Endothelial cell of umbilical vein (primary cell): ENCODE data around the gene VPS52. TPM values are rescaled to one million over a fixed set of nuclear protein-coding genes. Genes with fewer than 3 reads are reported as not detected.

ENCODE experiments used
- microRNA counts: library from miRNA; unstranded; fragments of <30 nt; microRNA quantifications from one replicate; lab custom pipeline; 2016
- microRNA-seq: library from miRNA; unstranded; fragments of <30 nt; microRNA quantifications from one replicate; pipeline ENCODE4 v1.2.0, GENCODE V29; 2021; ENCODE audit warnings: borderline number of aligned reads, borderline replicate concordance
- polyA plus RNA-seq, 4 experiments: library from polyadenylated mRNA; depleted of rRNA in 3 of 4; stranded (reverse) in 3 of 4; unstranded in 1 of 4; fragments of >200 nt; gene quantifications; 2 replicates each; pipeline versions ENCODE4 v1.2.1 to v1.2.3, GENCODE V29; 2011 to 2012; ENCODE audit warnings: missing spikeins in 1 of 4
- small RNA-seq: library from RNA; depleted of rRNA; stranded (forward); fragments of <200 nt; gene quantifications from one replicate; pipeline ENCODE3, GENCODE V24; 2012; ENCODE audit warnings: low replicate concordance, low read depth; ENCODE audit not compliant: insufficient read depth, insufficient read length
- total RNA-seq: library from RNA; stranded (reverse); gene quantifications from 2 replicates; pipeline ENCODE4 v1.2.3, GENCODE V29; 2021

Gene VPS52
- total and polyA plus RNA-seq, 2 donors (not counting 3 experiments of a cell fraction or from before 2014, with no cell fraction given): 49.2 to 112 TPM

MicroRNAs encoded within 50 kb of the gene (microRNA counts, 767-probe panel; counts per million panel counts)
- microRNA hsa-miR-219-1-3p (lab: Ali Mortazavi, UCI) (723 counts per million, percentile 96 among the panel's probes with 10 or more counts), microRNA hsa-miR-219-5p (lab: Ali Mortazavi, UCI) (723 counts per million, percentile 96 among the panel's probes with 10 or more counts)

Small RNAs within 50 kb of the gene (microRNA-seq; reads per million reads assigned to microRNA genes)
- 1.2 reads per million for gene MIR219A1
- not detected for gene MIR6834
- gene MIR6873: not detected

Small RNAs within 50 kb of the gene (small RNA-seq; reads per million reads assigned to genes)
- not detected for gene MIR219A1

Other genes starting within 250 kb of the VPS52 start
- gene HLA-DPA1, start 198.2 kb downstream of the VPS52 start, total RNA-seq: 11.4 TPM in 1 of 2 replicates, not detected in the other
- gene HLA-DPA1, start 198.2 kb downstream of the VPS52 start, polyA plus RNA-seq: 18.9 and 23.2 TPM in 2 replicates
- gene HLA-DPB1, start 195.9 kb downstream of the VPS52 start, total RNA-seq: 2.3 and 19.1 TPM in 2 replicates
- 26.1 and 38.0 TPM in 2 replicates for gene HLA-DPB1, start 195.9 kb downstream of the VPS52 start, polyA plus RNA-seq
- 1.3 and 1.7 TPM in 2 replicates for gene COL11A2, start 79.4 kb downstream of the VPS52 start, total RNA-seq
- gene COL11A2, start 79.4 kb downstream of the VPS52 start, polyA plus RNA-seq: 0.49 and 0.65 TPM in 2 replicates
- 43.4 and 45.6 TPM in 2 replicates for gene RXRB, start 71.2 kb downstream of the VPS52 start, total RNA-seq
- 44.4 and 48.1 TPM in 2 replicates for gene RXRB, start 71.2 kb downstream of the VPS52 start, polyA plus RNA-seq
- 129 and 138 TPM in 2 replicates for gene SLC39A7, start 71.0 kb downstream of the VPS52 start, total RNA-seq
- gene SLC39A7, start 71.0 kb downstream of the VPS52 start, polyA plus RNA-seq: 92.2 and 99.8 TPM in 2 replicates
- 4.0 and 4.3 TPM in 2 replicates for gene HSD17B8, start 67.2 kb downstream of the VPS52 start, total RNA-seq
- gene HSD17B8, start 67.2 kb downstream of the VPS52 start, polyA plus RNA-seq: 8.2 and 8.4 TPM in 2 replicates
- 26.8 and 28.0 TPM in 2 replicates for gene RING1, start 63.4 kb downstream of the VPS52 start, total RNA-seq
- 27.9 and 32.9 TPM in 2 replicates for gene RING1, start 63.4 kb downstream of the VPS52 start, polyA plus RNA-seq
- 2,193 and 2,336 TPM in 2 replicates for gene RPS18, start 199 bp upstream of the VPS52 start, total RNA-seq
- gene RPS18, start 199 bp upstream of the VPS52 start, polyA plus RNA-seq: 4,861 and 5,541 TPM in 2 replicates
- 4.1 and 4.5 TPM in 2 replicates for gene B3GALT4, start 5.2 kb upstream of the VPS52 start, total RNA-seq
- 5.6 and 7.6 TPM in 2 replicates for gene B3GALT4, start 5.2 kb upstream of the VPS52 start, polyA plus RNA-seq
- gene WDR46, start 17.4 kb upstream of the VPS52 start, total RNA-seq: 66.9 and 71.2 TPM in 2 replicates
- 53.9 and 61.4 TPM in 2 replicates for gene WDR46, start 17.4 kb upstream of the VPS52 start, polyA plus RNA-seq
- gene PFDN6, start 17.7 kb upstream of the VPS52 start, total RNA-seq: 52.3 and 63.5 TPM in 2 replicates
- 27.5 and 31.0 TPM in 2 replicates for gene PFDN6, start 17.7 kb upstream of the VPS52 start, polyA plus RNA-seq
- gene RGL2, start 27.1 kb upstream of the VPS52 start, total RNA-seq: 85.8 and 90.3 TPM in 2 replicates
- 87.7 and 101 TPM in 2 replicates for gene RGL2, start 27.1 kb upstream of the VPS52 start, polyA plus RNA-seq
- gene TAPBP, start 42.2 kb upstream of the VPS52 start, total RNA-seq: 90.7 and 98.0 TPM in 2 replicates
- gene TAPBP, start 42.2 kb upstream of the VPS52 start, polyA plus RNA-seq: 69.6 and 79.9 TPM in 2 replicates
- gene ZBTB22, start 45.9 kb upstream of the VPS52 start, total RNA-seq: 12.6 and 13.9 TPM in 2 replicates
- gene ZBTB22, start 45.9 kb upstream of the VPS52 start, polyA plus RNA-seq: 15.4 and 16.5 TPM in 2 replicates
- gene DAXX, start 51.1 kb upstream of the VPS52 start, total RNA-seq: 52.0 and 54.4 TPM in 2 replicates
- gene DAXX, start 51.1 kb upstream of the VPS52 start, polyA plus RNA-seq: 19.2 and 20.5 TPM in 2 replicates
- 63.4 and 65.9 TPM in 2 replicates for gene KIFC1, start 119.9 kb upstream of the VPS52 start, total RNA-seq
- gene KIFC1, start 119.9 kb upstream of the VPS52 start, polyA plus RNA-seq: 38.5 and 39.3 TPM in 2 replicates
- gene PHF1, start 139.1 kb upstream of the VPS52 start, total RNA-seq: 28.8 and 32.5 TPM in 2 replicates
- 53.1 and 62.6 TPM in 2 replicates for gene PHF1, start 139.1 kb upstream of the VPS52 start, polyA plus RNA-seq
- gene CUTA, start 146.2 kb upstream of the VPS52 start, total RNA-seq: 133 TPM in 2 replicates
- gene CUTA, start 146.2 kb upstream of the VPS52 start, polyA plus RNA-seq: 202 and 241 TPM in 2 replicates
- gene SYNGAP1, start 148.2 kb upstream of the VPS52 start, total RNA-seq: 14.3 and 15.1 TPM in 2 replicates
- 7.3 and 7.9 TPM in 2 replicates for gene SYNGAP1, start 148.2 kb upstream of the VPS52 start, polyA plus RNA-seq
- gene ZBTB9, start 182.7 kb upstream of the VPS52 start, total RNA-seq: 8.0 and 8.7 TPM in 2 replicates
- 4.7 and 4.9 TPM in 2 replicates for gene ZBTB9, start 182.7 kb upstream of the VPS52 start, polyA plus RNA-seq